ENCODE data around the gene DYTN.

Gene DYTN

DNA sequence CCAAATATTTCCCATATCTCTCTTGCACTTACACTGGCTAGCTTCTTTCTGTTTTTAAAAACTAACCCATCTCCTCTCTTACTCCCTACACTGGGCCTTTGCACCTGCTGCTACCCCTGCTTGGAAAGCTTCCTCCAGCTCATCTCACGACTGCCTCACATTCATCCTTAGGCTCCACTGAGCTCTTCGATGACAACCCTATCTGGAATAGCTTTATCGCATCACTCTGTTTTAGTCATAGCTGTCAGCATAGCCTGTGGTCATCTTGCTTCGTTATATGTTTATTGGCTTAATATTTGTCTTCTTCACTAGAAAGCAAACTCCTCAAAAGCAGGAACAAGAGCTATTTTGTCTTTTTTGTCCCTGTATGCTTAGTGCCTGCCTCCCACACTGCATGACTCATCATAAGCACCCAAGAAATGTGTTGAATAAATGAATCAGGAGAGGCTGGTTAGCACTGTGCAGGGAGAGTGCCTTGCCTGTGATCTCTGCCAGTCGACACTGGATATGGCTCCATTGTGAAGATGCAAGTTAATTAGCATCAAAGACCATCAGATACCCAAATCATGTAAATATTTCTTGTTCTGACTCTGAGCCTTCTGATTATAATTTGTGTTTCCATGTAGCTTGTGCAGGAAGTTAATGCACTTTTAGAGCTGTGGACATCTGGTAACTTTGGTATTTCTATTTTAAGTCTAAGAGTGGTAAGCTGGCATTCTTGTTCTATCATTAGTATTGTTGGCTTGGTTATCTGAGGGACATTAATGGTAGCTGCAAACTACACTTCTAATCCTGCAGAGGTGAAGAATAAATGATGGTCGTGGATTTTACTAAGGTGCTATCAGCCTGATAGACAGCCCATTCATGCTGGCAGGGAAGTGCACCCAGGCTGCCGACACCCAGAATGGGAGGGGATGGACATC is 10.3 kb upstream of the DYTN start:
- Histone ChIP-seq H3K27me3 (ENCODE audit: control insufficient read depth, insufficient read depth, low read length) (no peaks in the 10 kb centered on the region), H3K9me3 (ENCODE audit: control insufficient read depth, low read length) (no peaks in the 10 kb centered on the region), H3K79me2 (no peaks in the 10 kb centered on the region), H3K36me3 (ENCODE audit: control insufficient read depth, insufficient read depth, low read length) (no peaks in the 10 kb centered on the region), H2AFZ (no peak overlapping the region), H3K4me1 (peaks cover under 1% of the 10 kb centered on the region), H3K9ac (no peak overlapping the region), H3K4me3 (ENCODE audit: low read depth, low read length) (no peak overlapping the region), H3K27ac (no peak overlapping the region), H3K4me2 (ENCODE audit: low read length) (no peak overlapping the region)
- TF ChIP-seq, protein P1, sequence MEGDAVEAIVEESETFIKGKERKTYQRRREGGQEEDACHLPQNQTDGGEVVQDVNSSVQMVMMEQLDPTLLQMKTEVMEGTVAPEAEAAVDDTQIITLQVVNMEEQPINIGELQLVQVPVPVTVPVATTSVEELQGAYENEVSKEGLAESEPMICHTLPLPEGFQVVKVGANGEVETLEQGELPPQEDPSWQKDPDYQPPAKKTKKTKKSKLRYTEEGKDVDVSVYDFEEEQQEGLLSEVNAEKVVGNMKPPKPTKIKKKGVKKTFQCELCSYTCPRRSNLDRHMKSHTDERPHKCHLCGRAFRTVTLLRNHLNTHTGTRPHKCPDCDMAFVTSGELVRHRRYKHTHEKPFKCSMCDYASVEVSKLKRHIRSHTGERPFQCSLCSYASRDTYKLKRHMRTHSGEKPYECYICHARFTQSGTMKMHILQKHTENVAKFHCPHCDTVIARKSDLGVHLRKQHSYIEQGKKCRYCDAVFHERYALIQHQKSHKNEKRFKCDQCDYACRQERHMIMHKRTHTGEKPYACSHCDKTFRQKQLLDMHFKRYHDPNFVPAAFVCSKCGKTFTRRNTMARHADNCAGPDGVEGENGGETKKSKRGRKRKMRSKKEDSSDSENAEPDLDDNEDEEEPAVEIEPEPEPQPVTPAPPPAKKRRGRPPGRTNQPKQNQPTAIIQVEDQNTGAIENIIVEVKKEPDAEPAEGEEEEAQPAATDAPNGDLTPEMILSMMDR (IDR thresholded peaks at IDR 0.05) = no peak

DNA sequence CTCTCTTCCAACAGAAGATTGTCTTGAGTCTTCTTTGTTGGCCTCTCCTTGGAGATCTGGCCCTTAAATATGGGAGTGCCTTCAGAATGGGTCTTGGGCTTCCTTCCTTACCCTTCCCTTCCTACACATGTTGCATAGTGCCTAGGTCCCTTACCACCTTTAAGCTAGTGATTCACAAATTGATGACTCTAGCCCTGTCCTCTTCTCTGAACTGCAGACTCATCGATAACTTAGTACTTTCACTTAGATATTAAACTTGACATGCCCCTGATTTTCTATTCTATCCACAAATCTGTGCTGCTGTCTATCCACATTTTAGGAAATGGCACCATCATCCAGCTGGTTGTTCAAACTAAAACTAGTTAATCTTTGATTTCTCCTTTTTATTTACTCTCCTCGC is 9.1 kb upstream of the DYTN start:
- Histone ChIP-seq H3K9ac (no peak overlapping the region), H3K4me3 (ENCODE audit: low read depth, low read length) (no peak overlapping the region), H3K27me3 (ENCODE audit: control insufficient read depth, insufficient read depth, low read length) (no peaks in the 10 kb centered on the region), H3K27ac (no peak overlapping the region), H3K9me3 (ENCODE audit: control insufficient read depth, low read length) (no peaks in the 10 kb centered on the region), H3K4me2 (ENCODE audit: low read length) (no peak overlapping the region), H2AFZ (no peak overlapping the region), H3K79me2 (no peaks in the 10 kb centered on the region), H3K36me3 (ENCODE audit: control insufficient read depth, insufficient read depth, low read length) (no peaks in the 10 kb centered on the region), H3K4me1 (peaks cover 9% of the 10 kb centered on the region)
- TF ChIP-seq, protein P1 (IDR thresholded peaks at IDR 0.05) = no peak

DNA sequence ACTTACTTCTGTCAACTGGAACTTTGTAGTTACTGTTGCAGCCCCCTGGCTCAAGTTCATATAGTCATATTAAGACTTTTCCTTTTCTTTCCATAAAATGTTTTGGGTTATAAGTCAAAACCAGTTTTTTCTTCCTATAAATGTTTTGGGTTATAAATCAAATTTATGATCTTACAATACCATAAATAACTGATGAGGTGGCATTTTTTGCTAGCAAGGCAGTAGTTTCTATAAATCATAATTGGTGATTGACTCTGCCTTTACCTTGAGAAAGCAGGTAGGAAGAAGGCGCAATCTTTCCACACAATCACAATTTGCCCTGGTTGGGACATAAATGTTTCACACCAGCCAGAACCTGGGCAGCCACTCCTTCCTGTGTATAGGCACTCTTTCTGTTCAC is 5.1 kb upstream of the DYTN start:
- Histone ChIP-seq H3K4me1 (peaks cover 9% of the 10 kb centered on the region), H3K79me2 (no peaks in the 10 kb centered on the region), H3K4me3 (ENCODE audit: low read depth, low read length) (no peak overlapping the region), H3K27ac (no peak overlapping the region), H3K36me3 (ENCODE audit: control insufficient read depth, insufficient read depth, low read length) (no peaks in the 10 kb centered on the region), H3K9me3 (ENCODE audit: control insufficient read depth, low read length) (no peaks in the 10 kb centered on the region), H3K9ac (no peak overlapping the region), H3K27me3 (ENCODE audit: control insufficient read depth, insufficient read depth, low read length) (no peaks in the 10 kb centered on the region), H2AFZ (peak overlapping the region; percentile 54), H3K4me2 (ENCODE audit: low read length) (no peak overlapping the region)
- TF ChIP-seq, protein P1 (IDR thresholded peaks at IDR 0.05) = no peak

DNA sequence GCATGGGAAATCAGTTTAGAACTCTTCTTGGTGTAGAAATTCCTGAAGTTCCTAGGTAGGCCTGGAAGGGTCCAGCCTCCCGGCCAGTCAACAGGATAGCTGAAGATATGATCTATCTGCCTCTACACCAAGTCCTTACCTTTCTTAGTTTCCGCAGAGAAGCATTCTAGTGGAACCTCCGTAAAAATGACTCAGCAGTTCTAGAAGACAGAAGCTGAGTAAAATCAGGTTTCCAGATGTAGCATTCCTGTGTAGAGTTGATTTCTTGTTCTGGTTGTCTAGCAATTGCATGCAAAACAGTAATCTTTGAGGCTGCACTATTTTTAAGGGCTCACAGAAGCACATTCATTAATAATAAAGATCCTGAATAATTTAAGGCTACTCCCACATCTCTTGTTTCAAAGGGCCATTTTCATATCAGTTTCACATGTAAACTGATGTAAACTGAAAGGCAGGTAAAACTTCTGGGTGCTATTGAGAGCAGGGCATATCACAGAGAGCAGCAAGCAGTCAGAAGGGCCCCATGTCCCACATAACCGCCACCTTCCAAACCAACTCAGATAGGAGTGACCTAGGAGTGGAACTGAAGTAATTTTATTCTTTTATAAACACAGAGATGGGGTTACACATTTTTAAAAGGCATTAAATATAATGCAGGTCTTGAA is 3.2 kb upstream of the DYTN start:
- peak overlapping the region; percentile 74 for H3K27ac ChIP-seq
- H3K36me3 ChIP-seq (ENCODE audit: control insufficient read depth, insufficient read depth, low read length) = no peaks in the 10 kb centered on the region
- H3K9ac ChIP-seq = no peak overlapping the region
- H2AFZ ChIP-seq = peak overlapping the region; percentile 8
- H3K27me3 ChIP-seq (ENCODE audit: control insufficient read depth, insufficient read depth, low read length) = no peaks in the 10 kb centered on the region
- TF ChIP-seq, protein P1 (IDR thresholded peaks at IDR 0.05) = no peak
- no peaks in the 10 kb centered on the region for H3K9me3 ChIP-seq (ENCODE audit: control insufficient read depth, low read length)
- peaks cover 9% of the 10 kb centered on the region for H3K4me1 ChIP-seq
- peak overlapping the region; percentile 14 for H3K4me2 ChIP-seq (ENCODE audit: low read length)
- peak overlapping the region; percentile 15 for H3K4me3 ChIP-seq (ENCODE audit: low read depth, low read length)
- no peaks in the 10 kb centered on the region for H3K79me2 ChIP-seq

All from parathyroid adenoma (tissue), 2 donors.